AG10803 (cell line): Measurements from ENCODE around the gene NUPR2.
A peak's percentile ranks its signal among the peaks of the same experiment; 100 is the strongest.
"Not testable (repeated sequence)": the region's sequence is repeated elsewhere in the genome, so short reads cannot be mapped to it uniquely, and the experiment has no call there.

Experiments used
- DNase-seq: peaks from one replicate; pipeline ENCODE4 v3.0.0; 2010; ENCODE audit warnings: low read depth
- H3K4me3 ChIP-seq: 2 replicates; pipeline ENCODE4 v1.5.1; 2011; ENCODE audit warnings: mild to moderate bottlenecking, low read length, control low read depth
- TF ChIP-seq, protein P1 (sequence below): conservative IDR thresholded peaks from 2 replicates; pipeline ENCODE4 v1.5.1; 2011; ENCODE audit warnings: mild to moderate bottlenecking, low read length, control low read depth, inconsistent platforms

Gene NUPR2

GRCh38 chr7:56079450-56080185 lies 36.6 kb downstream of the NUPR2 start:
- peak; percentile 85 for DNase-seq
- H3K4me3 ChIP-seq: no peak overlapping the region
- TF ChIP-seq, protein P1, sequence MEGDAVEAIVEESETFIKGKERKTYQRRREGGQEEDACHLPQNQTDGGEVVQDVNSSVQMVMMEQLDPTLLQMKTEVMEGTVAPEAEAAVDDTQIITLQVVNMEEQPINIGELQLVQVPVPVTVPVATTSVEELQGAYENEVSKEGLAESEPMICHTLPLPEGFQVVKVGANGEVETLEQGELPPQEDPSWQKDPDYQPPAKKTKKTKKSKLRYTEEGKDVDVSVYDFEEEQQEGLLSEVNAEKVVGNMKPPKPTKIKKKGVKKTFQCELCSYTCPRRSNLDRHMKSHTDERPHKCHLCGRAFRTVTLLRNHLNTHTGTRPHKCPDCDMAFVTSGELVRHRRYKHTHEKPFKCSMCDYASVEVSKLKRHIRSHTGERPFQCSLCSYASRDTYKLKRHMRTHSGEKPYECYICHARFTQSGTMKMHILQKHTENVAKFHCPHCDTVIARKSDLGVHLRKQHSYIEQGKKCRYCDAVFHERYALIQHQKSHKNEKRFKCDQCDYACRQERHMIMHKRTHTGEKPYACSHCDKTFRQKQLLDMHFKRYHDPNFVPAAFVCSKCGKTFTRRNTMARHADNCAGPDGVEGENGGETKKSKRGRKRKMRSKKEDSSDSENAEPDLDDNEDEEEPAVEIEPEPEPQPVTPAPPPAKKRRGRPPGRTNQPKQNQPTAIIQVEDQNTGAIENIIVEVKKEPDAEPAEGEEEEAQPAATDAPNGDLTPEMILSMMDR: peak; percentile 81

DNA sequence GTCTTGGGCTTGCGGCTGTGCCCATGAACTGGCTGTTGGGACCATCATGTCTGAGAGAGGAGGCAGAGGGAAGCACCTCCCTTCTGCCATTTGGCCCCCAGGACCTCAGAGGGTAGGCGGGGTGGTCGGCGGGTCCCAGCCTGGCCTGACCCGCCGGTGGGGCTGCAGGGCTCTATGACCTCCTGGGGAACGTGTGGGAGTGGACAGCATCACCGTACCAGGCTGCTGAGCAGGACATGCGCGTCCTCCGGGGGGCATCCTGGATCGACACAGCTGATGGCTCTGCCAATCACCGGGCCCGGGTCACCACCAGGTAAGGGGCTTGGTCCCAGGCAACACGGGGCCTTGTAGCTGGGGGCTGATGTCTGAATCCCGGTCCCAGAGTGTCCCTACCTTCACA lies 38.0 kb downstream of the NUPR2 start:
- TF ChIP-seq, protein P1: no peak
- DNase-seq: no peak
- H3K4me3 ChIP-seq: no peak overlapping the region

DNA sequence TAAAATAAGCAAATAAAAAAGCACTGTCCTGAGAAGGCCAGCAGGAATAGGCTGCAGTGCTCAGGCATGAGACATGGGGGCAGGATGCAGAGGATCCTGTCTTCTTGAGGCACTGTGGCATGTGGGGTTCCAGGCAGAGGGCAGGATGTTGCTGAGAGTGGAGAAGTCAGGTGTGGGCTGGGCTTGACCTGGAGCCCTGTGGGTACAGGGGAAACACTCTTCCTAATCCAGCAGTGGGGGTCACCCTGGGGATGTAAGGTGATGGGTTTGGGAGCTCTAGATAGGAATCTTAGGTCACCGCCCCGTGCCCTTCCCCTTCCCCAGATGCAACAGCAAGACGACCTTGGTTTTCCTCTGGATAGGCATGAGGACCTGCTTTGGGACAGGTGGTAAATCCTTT lies 38.5 kb downstream of the NUPR2 start:
- H3K4me3 ChIP-seq: no peak overlapping the region
- no peak for DNase-seq
- TF ChIP-seq, protein P1: no peak

- peak; percentile 76 for DNase-seq
- H3K4me3 ChIP-seq: no peak overlapping the region
- TF ChIP-seq, protein P1: peak; percentile 95
These were observed 41.8 kb downstream of the NUPR2 start for GRCh38 chr7:56074371-56074791.

GRCh38 chr7:56066376-56066775 lies 49.8 kb downstream of the NUPR2 start:
- not testable (repeated sequence) for H3K4me3 ChIP-seq, DNase-seq
